DMS 273 (cell line): ENCODE data around the gene HNRNPA3.
"Not testable (repeated sequence)": the region's sequence is repeated elsewhere in the genome, so short reads cannot be mapped to it uniquely, and the experiment has no call there.

ENCODE experiments used
- DNase-seq: peaks from one replicate; lab custom pipeline; 2025; ENCODE audit not compliant: unreplicated experiment; lab: John Stamatoyannopoulos, UW

HNRNPA3 gene

GRCh38 chr2:177232098-177232704 lies 19.6 kb downstream of the HNRNPA3 start:
- no peak for DNase-seq

- DNase-seq, result no peak
Observed at GRCh38 chr2:177234267-177234666, 21.7 kb downstream of the HNRNPA3 start.

GRCh38 chr2:177235855-177236437 lies 23.4 kb downstream of the HNRNPA3 start:
- no peak for DNase-seq

- DNase-seq, result no peak
Observed at GRCh38 chr2:177237932-177238331, 25.3 kb downstream of the HNRNPA3 start.

- DNase-seq, result no peak
Observed at GRCh38 chr2:177239053-177239452, 26.5 kb downstream of the HNRNPA3 start.

GRCh38 chr2:177239932-177240630 lies 27.5 kb downstream of the HNRNPA3 start:
- peak; percentile 66 for DNase-seq

- no peak for DNase-seq
Observed at GRCh38 chr2:177241711-177242120, 29.1 kb downstream of the HNRNPA3 start.

- peak; percentile 86 for DNase-seq
Observed at GRCh38 chr2:177242121-177242987, 29.8 kb downstream of the HNRNPA3 start.

- DNase-seq, result no peak
Observed at GRCh38 chr2:177243073-177243472, 30.5 kb downstream of the HNRNPA3 start.

- DNase-seq, result no peak
Observed at GRCh38 chr2:177243476-177243875, 30.9 kb downstream of the HNRNPA3 start.

GRCh38 chr2:177244244-177244771 lies 31.7 kb downstream of the HNRNPA3 start:
- no peak for DNase-seq

GRCh38 chr2:177245010-177245422 lies 32.4 kb downstream of the HNRNPA3 start:
- no peak for DNase-seq

GRCh38 chr2:177246000-177246399 lies 33.4 kb downstream of the HNRNPA3 start:
- DNase-seq, result no peak

- not testable (repeated sequence) for DNase-seq
Observed at GRCh38 chr2:177246523-177247030, 34.0 kb downstream of the HNRNPA3 start.

GRCh38 chr2:177247693-177248262 lies 35.2 kb downstream of the HNRNPA3 start:
- no peak for DNase-seq

- DNase-seq, result no peak
Observed at GRCh38 chr2:177249038-177249437, 36.4 kb downstream of the HNRNPA3 start.

GRCh38 chr2:177250461-177250860 lies 37.9 kb downstream of the HNRNPA3 start:
- no peak for DNase-seq

GRCh38 chr2:177251165-177251542 lies 38.6 kb downstream of the HNRNPA3 start:
- DNase-seq, result no peak

- no peak for DNase-seq
Observed at GRCh38 chr2:177252808-177253531, 40.4 kb downstream of the HNRNPA3 start.

GRCh38 chr2:177253704-177254103 lies 41.1 kb downstream of the HNRNPA3 start:
- no peak for DNase-seq
